Skeletal muscle tissue (tissue), 4 donors: ENCODE results near the gene PCBP4. TPM values are rescaled to one million over a fixed set of nuclear protein-coding genes. Genes with fewer than 3 reads are reported as not detected.
A peak's percentile ranks its signal among the peaks of the same experiment; 100 is the strongest.

Experiments
- H3K27ac ChIP-seq: one replicate; pipeline ENCODE4 v1.7.0; 2013; ENCODE audit warnings: mild to moderate bottlenecking, low read depth, low read length, inconsistent platforms
- H3K27me3 ChIP-seq, 3 donors: one replicate each; pipeline ENCODE4 v1.7.0; 2013; ENCODE audit warnings: low read length in 3 of 3; ENCODE audit not compliant: control insufficient read depth in 3 of 3, insufficient read depth in 3 of 3
- H3K36me3 ChIP-seq, 3 donors: one replicate each; pipeline ENCODE4 v1.7.0; 2013; ENCODE audit warnings: low read length in 3 of 3; ENCODE audit not compliant: control insufficient read depth in 3 of 3, insufficient read depth in 3 of 3
- H3K4me1 ChIP-seq, 3 donors: one replicate each; pipeline ENCODE4 v1.7.0; 2013; ENCODE audit warnings: low read length in 3 of 3, mild to moderate bottlenecking in 3 of 3; ENCODE audit not compliant: control insufficient read depth in 3 of 3, insufficient read depth in 3 of 3
- H3K4me3 ChIP-seq, 3 donors: one replicate each; pipeline ENCODE4 v1.7.0; 2013; ENCODE audit warnings: low read length in 3 of 3
- H3K9ac ChIP-seq, 3 donors: one replicate each; pipeline ENCODE4 v1.7.0; 2013; ENCODE audit warnings: low read length in 3 of 3, mild to moderate bottlenecking in 3 of 3, moderate library complexity in 2 of 3, low read depth in 1 of 3
- H3K9me3 ChIP-seq, 3 donors: one replicate each; pipeline ENCODE4 v1.7.0; 2013; ENCODE audit warnings: low read length in 3 of 3; ENCODE audit not compliant: control insufficient read depth in 3 of 3
- total RNA-seq: library from RNA; depleted of rRNA; stranded (reverse); fragments of >200 nt; gene quantifications from one replicate; pipeline ENCODE4 v1.2.3, GENCODE V29; 2014
- donor health status: Osteomylitis.

PCBP4 gene
- total RNA-seq, 1 donor from 2014 or later = 33.4 TPM

- Histone ChIP-seq H3K4me1 (peaks cover 4 to 5% (median 5%) of the 10 kb centered on the region in 3 donors), H3K9me3 (no peaks in the 10 kb centered on the region), H3K36me3 (peaks cover 27 to 31% (median 31%) of the 10 kb centered on the region in 3 donors), H3K4me3 (no peak overlapping the region), H3K27me3 (no peaks in the 10 kb centered on the region), H3K27ac (no peak overlapping the region), H3K9ac (no peak overlapping the region)
These were observed 19.2 kb downstream of the PCBP4 start for GRCh38 chr3:51948016-51948580.

GRCh38 chr3:51947215-51947900, 19.9 kb downstream of the PCBP4 start:
- Histone ChIP-seq H3K4me1 (peaks cover 11 to 13% (median 13%) of the 10 kb centered on the region in 3 donors), H3K9me3 (no peaks in the 10 kb centered on the region), H3K27ac (no peak overlapping the region), H3K9ac (no peak overlapping the region), H3K36me3 (peaks cover 27 to 31% (median 31%) of the 10 kb centered on the region in 3 donors), H3K27me3 (no peaks in the 10 kb centered on the region), H3K4me3 (no peak overlapping the region)

- no peak overlapping the region for H3K4me3 ChIP-seq
- no peak overlapping the region for H3K27ac ChIP-seq
- H3K9ac ChIP-seq = no peak overlapping the region
- H3K9me3 ChIP-seq = no peaks in the 10 kb centered on the region
- peaks cover 13 to 16% (median 15%) of the 10 kb centered on the region in 3 donors for H3K4me1 ChIP-seq
- H3K36me3 ChIP-seq = peaks cover 27 to 31% (median 31%) of the 10 kb centered on the region in 3 donors
- H3K27me3 ChIP-seq = no peaks in the 10 kb centered on the region
These were observed 20.5 kb downstream of the PCBP4 start for GRCh38 chr3:51946796-51947195.

- H3K36me3 ChIP-seq = peaks cover 27 to 31% (median 31%) of the 10 kb centered on the region in 3 donors
- no peak overlapping the region for H3K9ac ChIP-seq
- no peak overlapping the region for H3K27ac ChIP-seq
- H3K4me3 ChIP-seq = no peak overlapping the region
- H3K27me3 ChIP-seq = no peaks in the 10 kb centered on the region
- no peaks in the 10 kb centered on the region for H3K9me3 ChIP-seq
- peaks cover 18 to 22% (median 18%) of the 10 kb centered on the region in 3 donors for H3K4me1 ChIP-seq
These were observed 21.1 kb downstream of the PCBP4 start for GRCh38 chr3:51945926-51946705.

GRCh38 chr3:51945031-51945840, 22.0 kb downstream of the PCBP4 start:
- H3K9ac ChIP-seq = no peak overlapping the region
- H3K4me1 ChIP-seq = peaks cover 23 to 31% (median 26%) of the 10 kb centered on the region in 3 donors
- no peaks in the 10 kb centered on the region for H3K27me3 ChIP-seq
- no peak overlapping the region for H3K27ac ChIP-seq
- H3K9me3 ChIP-seq = no peaks in the 10 kb centered on the region
- H3K36me3 ChIP-seq = peaks cover 27 to 31% (median 31%) of the 10 kb centered on the region in 3 donors
- H3K4me3 ChIP-seq = no peak overlapping the region

- no peaks in the 10 kb centered on the region for H3K9me3 ChIP-seq
- H3K4me1 ChIP-seq = peaks cover 23 to 31% (median 26%) of the 10 kb centered on the region in 3 donors
- no peaks in the 10 kb centered on the region for H3K27me3 ChIP-seq
- no peak overlapping the region for H3K4me3 ChIP-seq
- no peak overlapping the region for H3K27ac ChIP-seq
- peaks cover 23 to 31% (median 31%) of the 10 kb centered on the region in 3 donors for H3K36me3 ChIP-seq
- H3K9ac ChIP-seq = no peak overlapping the region
These were observed 22.7 kb downstream of the PCBP4 start for GRCh38 chr3:51944451-51945021.

GRCh38 chr3:51943451-51944391, 23.5 kb downstream of the PCBP4 start:
- peaks cover 23 to 29% (median 24%) of the 10 kb centered on the region in 3 donors for H3K36me3 ChIP-seq
- H3K4me1 ChIP-seq = peaks cover 23 to 31% (median 26%) of the 10 kb centered on the region in 3 donors
- H3K27ac ChIP-seq = peak overlapping the region; percentile 97
- peak overlapping the region in 2 of 3 donors; percentile 88 to 92 for H3K4me3 ChIP-seq
- peak overlapping the region in 2 of 3 donors; percentile 97 to 98 for H3K9ac ChIP-seq
- no peaks in the 10 kb centered on the region for H3K27me3 ChIP-seq
- no peaks in the 10 kb centered on the region for H3K9me3 ChIP-seq

- Histone ChIP-seq H3K4me3 (peak overlapping the region; percentile 87 to 92 (median 88)), H3K27me3 (no peaks in the 10 kb centered on the region), H3K27ac (peak overlapping the region; percentile 97), H3K9ac (peak overlapping the region; percentile 88 to 98 (median 97)), H3K4me1 (peaks cover 23 to 31% (median 26%) of the 10 kb centered on the region in 3 donors), H3K9me3 (no peaks in the 10 kb centered on the region), H3K36me3 (peaks cover 21 to 31% (median 27%) of the 10 kb centered on the region in 3 donors)
These were observed 24.4 kb downstream of the PCBP4 start for GRCh38 chr3:51942603-51943450.
